KBM-7 (cell line): Measurements from ENCODE around the gene SKOR1.

Source experiments
- DNase-seq: peaks from one replicate; pipeline ENCODE4 v3.0.0-alpha.2; 2015
- in situ Hi-C: fragments of 300-500 bp; cut with MboI; formaldehyde crosslinking; loops from 2 replicates; pipeline ENCODE4 v1.14.3; 2020; ENCODE audit warnings: low sequenced_read_pairs, low pct_unique_long_range_greater_than_20kb, mixed read lengths

SKOR1 gene

DNA sequence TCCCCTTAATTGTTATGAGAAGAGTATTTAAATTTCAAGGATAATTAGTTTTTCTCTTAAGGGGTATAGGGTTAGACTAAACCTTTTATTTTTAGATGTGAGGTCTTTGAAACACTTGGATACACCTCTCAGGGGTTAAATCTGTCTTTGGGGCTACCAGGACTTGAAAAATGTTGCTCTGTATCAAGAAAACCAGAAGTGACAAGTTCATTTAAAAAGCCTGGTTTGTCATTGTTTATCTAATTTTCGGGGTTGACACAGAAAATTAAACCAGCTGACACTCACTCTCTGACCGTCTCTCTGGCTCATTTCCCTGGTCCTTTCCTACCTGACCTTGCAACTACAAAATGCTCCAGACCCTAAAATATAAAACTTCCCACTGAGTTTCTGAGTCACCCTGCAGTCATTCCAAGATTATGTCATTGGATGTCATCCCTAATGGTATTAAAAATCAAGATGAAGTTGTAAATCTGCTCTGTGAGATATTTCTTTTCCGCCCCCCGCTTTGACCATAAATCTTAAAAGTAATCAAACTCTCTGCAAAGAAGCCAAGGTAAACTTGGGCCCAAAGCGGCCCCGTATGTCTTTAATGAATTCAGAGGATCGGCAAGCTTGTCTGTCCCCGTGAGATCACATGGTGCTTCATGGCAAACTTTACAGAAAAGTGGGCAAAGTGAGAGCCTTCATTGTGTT lies 32.9 kb upstream of the SKOR1 start:
- DNase-seq = no peak
- in situ Hi-C loops = no loop called here

DNA sequence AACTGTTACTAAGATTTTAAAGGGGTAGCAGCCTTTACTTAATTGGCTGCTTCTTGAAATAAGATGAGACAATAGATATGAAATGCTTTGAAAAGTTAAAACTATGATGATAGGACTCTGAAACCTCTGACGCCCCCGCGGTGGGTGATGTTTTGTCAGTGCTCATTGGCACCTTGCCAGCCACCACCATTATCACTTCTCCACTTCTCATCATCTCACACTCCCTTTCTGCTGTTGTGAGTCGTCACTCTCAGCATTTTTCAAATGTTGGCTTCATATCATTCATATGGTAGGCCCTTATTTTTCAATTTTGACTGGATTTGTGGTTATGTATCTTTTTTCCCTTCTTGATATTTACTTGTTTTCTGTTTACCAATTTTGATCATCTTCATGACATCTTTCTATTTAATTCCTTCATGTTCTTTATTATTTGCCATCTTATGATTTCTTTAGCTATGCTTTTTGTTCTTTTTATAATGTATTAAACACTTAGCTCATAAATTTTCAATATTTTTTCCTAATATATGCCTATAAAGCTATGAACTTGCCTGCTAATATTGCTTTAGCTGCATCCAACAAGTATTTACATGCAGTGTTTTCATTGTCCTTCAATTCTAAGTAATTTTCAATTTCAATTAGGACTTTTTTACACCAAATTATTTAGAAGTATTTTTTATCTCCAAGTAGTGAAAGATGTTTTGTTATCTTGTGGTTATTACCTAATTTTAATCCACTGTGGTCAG lies 30.3 kb upstream of the SKOR1 start:
- peak; percentile 37 for DNase-seq
- in situ Hi-C loops = no loop called here

GRCh38 chr15:67796196-67797127 lies 28.8 kb upstream of the SKOR1 start:
- in situ Hi-C loops = no loop called here
- DNase-seq = no peak

DNA sequence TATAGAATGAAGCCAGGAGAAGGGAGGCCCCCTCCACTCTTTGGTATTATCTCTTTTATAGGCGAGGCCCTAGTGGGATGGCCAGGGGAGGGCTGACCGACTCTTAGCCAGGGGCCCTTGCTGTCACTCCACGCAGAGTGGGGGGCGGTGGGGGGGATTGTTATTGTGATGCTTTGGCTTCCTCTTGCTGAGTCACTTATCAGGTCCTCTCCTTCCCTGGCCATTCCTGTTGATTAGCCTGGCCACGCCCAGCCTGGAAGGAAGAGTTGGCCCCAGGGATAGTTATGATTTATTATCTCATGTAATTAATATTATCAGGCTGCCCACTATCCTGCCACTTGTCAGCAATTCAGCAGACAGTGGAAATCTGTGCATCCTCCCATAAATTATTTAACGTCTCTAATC lies 25.5 kb upstream of the SKOR1 start:
- DNase-seq = no peak
- in situ Hi-C loops = no loop called here

- in situ Hi-C loops = no loop called here
- DNase-seq = no peak
These were observed 24.2 kb upstream of the SKOR1 start for GRCh38 chr15:67801142-67801541.

DNA sequence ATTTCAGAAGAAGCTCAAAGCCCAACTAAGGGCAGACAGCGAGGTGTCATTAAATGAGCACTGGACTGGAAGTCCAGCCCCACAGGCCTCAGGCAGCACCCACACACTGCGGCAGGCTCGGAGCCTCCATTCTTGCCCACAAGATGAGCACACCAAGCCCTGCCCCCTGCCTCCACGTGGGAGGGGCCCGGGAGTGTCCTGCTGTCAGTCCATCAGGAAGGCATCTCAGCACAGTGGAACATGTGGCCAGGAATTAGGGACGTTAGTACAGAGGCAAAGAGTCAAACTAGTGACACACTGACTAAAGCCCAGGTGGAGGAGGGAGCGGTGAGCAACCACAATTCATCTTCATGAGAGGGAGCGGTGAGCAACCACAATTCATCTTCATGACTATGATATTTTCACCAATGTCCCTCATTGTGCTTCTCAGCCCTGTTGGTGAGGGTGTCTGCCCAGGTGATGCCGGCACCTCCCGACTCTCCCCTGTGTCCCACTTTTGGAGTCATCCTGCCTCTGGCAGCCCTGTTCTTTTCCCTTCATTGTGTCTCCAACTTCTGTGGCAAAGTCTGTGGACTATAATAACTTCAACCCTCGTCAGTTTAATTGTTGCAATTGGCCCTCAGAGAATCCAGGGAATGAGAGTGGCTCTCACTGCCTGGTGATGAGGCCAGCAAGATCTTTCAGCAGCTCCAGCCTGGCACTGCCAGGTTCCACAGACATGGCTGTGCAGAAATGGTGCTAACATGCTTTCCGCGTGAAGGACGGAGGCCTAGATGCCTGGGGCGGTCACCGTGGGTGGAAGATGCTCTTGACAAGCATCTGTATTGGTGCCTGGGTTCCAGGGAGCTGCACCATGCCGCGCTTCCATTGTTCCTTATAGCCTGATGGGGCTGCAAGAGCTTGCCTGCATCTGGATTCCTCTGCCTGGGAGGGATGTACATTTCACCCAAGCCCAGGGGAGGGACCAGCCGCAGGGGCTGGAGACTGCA lies 23.1 kb upstream of the SKOR1 start:
- in situ Hi-C loops = no loop called here
- DNase-seq = no peak

GRCh38 chr15:67803299-67803698 lies 22.0 kb upstream of the SKOR1 start:
- in situ Hi-C loops = no loop called here

GRCh38 chr15:67803996-67804843 lies 21.1 kb upstream of the SKOR1 start:
- DNase-seq = no peak
- in situ Hi-C loops = no loop called here

More at GRCh38 chr15:67803299-67803698, 22.0 kb upstream of the SKOR1 start:
- no peak for DNase-seq

- in situ Hi-C loops = no loop called here
- DNase-seq = no peak
These were observed 20.2 kb upstream of the SKOR1 start for GRCh38 chr15:67805008-67805665.

DNA sequence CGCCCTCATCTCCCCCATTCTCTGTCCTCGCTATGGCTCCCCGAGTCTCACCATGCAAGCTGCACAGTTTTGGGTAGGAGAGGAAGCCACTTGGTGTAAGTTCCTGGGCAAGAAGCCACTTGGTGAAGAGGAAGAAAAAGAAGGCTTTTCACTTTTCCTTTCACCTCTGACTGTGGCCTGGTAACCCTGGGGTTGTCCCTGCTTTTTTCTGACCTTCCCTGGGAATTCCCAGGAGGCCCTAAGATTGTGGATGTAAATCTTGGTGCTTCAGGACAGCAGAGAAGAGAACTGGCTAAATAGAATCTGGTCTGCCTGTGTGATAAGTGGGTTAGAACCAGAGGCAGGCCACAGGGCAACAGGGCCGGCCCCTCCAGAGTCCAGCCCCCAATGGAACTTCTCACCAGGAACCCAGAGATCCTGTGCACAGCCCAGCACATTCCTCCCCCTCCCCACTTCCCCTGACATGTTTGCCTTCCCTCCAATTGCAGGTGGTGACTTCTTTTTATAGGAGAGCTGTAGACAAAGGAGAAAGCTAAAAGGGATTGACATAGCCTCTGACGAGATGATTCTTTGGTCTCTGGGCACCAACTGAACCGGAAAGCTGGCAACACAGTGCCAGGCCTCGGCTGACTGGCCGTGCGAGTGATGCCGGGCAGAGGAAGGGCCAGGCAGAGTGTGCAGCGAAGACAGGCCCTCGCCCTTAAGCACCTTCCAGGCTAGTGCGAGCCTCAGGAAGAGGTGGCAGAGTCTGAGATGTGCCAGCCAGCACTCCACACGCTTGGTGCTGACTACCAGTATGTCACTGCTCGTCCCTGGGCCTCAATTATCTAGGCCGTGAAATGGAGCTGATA lies 19.4 kb upstream of the SKOR1 start:
- in situ Hi-C loops = no loop called here
- no peak for DNase-seq

- DNase-seq = no peak
- in situ Hi-C loops = no loop called here
These were observed 18.8 kb upstream of the SKOR1 start for GRCh38 chr15:67806536-67806935.

GRCh38 chr15:67807141-67807540 lies 18.2 kb upstream of the SKOR1 start:
- DNase-seq = no peak
- in situ Hi-C loops = no loop called here

GRCh38 chr15:67807836-67808235 lies 17.5 kb upstream of the SKOR1 start:
- no peak for DNase-seq
- in situ Hi-C loops = no loop called here

DNA sequence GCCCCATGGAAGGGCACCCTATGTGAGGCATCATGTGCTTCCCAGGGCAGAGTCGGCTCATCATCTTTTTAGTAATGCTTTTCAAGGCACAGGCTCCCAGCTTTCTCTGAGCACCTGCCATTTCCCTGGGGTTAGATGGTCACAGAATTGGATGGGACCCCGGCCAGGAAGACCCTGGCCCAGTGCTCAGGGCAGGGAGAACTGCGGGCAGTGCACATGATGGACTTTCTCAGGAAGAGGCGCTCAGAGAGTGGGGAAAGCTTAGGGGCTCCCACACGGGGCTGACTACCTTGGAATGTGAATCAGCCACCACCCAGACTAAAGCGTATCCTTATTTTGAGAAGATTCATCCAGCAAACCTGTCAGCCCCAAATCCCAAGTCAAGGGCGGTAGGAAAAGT lies 16.5 kb upstream of the SKOR1 start:
- DNase-seq = no peak
- in situ Hi-C loops = no loop called here

GRCh38 chr15:67809441-67809840 lies 15.9 kb upstream of the SKOR1 start:
- in situ Hi-C loops = no loop called here
- DNase-seq = no peak

DNA sequence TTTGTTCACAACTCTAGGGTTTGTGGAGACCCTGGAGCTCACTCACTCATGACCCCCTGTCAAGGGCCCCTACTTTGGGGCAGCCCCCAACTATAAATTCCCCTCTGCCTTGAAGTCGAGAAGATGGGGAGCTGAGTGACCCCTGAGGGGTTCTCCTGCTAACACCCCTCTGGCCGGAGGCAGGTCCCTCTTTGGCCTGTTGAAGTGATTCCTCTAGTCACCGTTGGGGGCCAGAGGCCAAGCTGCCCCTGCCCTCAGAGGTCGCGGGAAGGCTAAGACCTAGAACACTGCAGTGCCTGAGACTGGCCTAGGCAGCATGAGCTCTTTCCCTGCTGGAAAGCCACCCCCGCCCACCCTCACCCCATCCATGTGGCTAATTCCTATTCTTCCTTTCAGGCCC lies 15.4 kb upstream of the SKOR1 start:
- DNase-seq = no peak
- in situ Hi-C loops = no loop called here

DNA sequence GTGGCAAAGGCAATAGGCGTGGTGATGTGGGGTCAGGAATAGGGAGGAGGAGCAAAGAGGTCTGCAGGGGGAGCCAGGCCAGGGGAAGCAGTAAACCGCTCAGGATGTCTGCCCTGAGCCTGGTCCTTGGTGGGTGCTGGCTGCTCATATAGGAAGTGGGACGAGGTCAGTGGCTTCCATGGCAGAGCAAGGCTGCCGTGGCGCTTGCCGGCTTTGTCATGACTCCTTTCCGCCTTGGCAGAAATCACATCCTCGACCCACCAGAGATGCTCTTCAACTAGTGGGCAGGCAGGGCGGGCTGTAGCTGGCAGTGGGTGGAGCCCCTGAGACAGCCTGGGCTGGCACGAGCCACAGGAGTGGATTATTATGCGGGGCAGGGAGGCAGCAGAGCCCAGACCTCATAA lies 13.1 kb upstream of the SKOR1 start:
- in situ Hi-C loops = no loop called here
- no peak for DNase-seq
